H9 (cell line): Measurements from ENCODE around the gene ABCA13. TPM values are rescaled to one million over a fixed set of nuclear protein-coding genes. Genes with fewer than 3 reads are reported as not detected.

Source experiments
- DNase-seq: peaks from one replicate; pipeline ENCODE4 v3.0.0-alpha.2; 2017
- H2AFZ ChIP-seq: one replicate; pipeline ENCODE4 v1.6.1; 2013; ENCODE audit warnings: mild to moderate bottlenecking, low read length, control low read depth, moderate library complexity
- H2AK5ac ChIP-seq: 2 replicates; pipeline ENCODE4 v1.6.1; 2013; ENCODE audit warnings: low read length, control low read depth, mixed read lengths; ENCODE audit not compliant: insufficient read length
- H2BK120ac ChIP-seq: one replicate; pipeline ENCODE4 v1.6.1; 2013; ENCODE audit warnings: low read depth, mild to moderate bottlenecking, low read length, control low read depth, inconsistent platforms; ENCODE audit not compliant: poor library complexity, severe bottlenecking
- H2BK12ac ChIP-seq: 2 replicates; pipeline ENCODE4 v1.6.1; 2013; ENCODE audit warnings: low read length, control low read depth, mixed read lengths, low read depth; ENCODE audit not compliant: insufficient read length
- H2BK15ac ChIP-seq: 2 replicates; pipeline ENCODE4 v1.6.1; 2013; ENCODE audit warnings: low read depth, low read length, control low read depth
- H2BK20ac ChIP-seq: one replicate; pipeline ENCODE4 v1.6.1; 2013; ENCODE audit warnings: low read depth, mild to moderate bottlenecking, low read length, control low read depth, inconsistent platforms; ENCODE audit not compliant: poor library complexity, severe bottlenecking
- H2BK5ac ChIP-seq: 2 replicates; pipeline ENCODE4 v1.6.1; 2013; ENCODE audit warnings: low read length, control low read depth, mixed read lengths; ENCODE audit not compliant: insufficient read length
- H3K14ac ChIP-seq: 2 replicates; pipeline ENCODE4 v1.6.1; 2013; ENCODE audit warnings: low read length, control low read depth; ENCODE audit not compliant: insufficient read depth
- H3K18ac ChIP-seq: 2 replicates; pipeline ENCODE4 v1.6.1; 2013; ENCODE audit warnings: low read depth, mild to moderate bottlenecking, mixed read lengths, low read length, control low read depth; ENCODE audit not compliant: insufficient read length
- H3K23ac ChIP-seq: 2 replicates; pipeline ENCODE4 v1.6.1; 2013; ENCODE audit warnings: low read length, control low read depth, mixed read lengths, low read depth; ENCODE audit not compliant: insufficient read length
- H3K23me2 ChIP-seq: 2 replicates; pipeline ENCODE4 v1.6.1; 2013; ENCODE audit warnings: low read depth, mild to moderate bottlenecking, mixed read lengths, low read length, control low read depth; ENCODE audit not compliant: insufficient read length, poor library complexity, severe bottlenecking
- H3K27ac ChIP-seq: 2 replicates; pipeline ENCODE4 v1.5.1; 2013; ENCODE audit warnings: low read length, control low read depth, mixed read lengths, low read depth; ENCODE audit not compliant: insufficient read length
- H3K27me3 ChIP-seq: 2 replicates; pipeline ENCODE4 v1.6.1; 2013; ENCODE audit warnings: low read length, control low read depth, inconsistent platforms; ENCODE audit not compliant: insufficient read depth
- H3K4ac ChIP-seq: 2 replicates; pipeline ENCODE4 v1.6.1; 2013; ENCODE audit warnings: low read depth, mild to moderate bottlenecking, control low read depth, inconsistent platforms, low read length, moderate library complexity
- H3K4me1 ChIP-seq: 2 replicates; pipeline ENCODE4 v1.6.1; 2013; ENCODE audit warnings: low read length, control low read depth, inconsistent platforms; ENCODE audit not compliant: insufficient read depth
- H3K4me2 ChIP-seq: 2 replicates; pipeline ENCODE4 v1.6.1; 2013; ENCODE audit warnings: low read length, control low read depth, mixed read lengths; ENCODE audit not compliant: insufficient read length, insufficient read depth
- H3K56ac ChIP-seq: 2 replicates; pipeline ENCODE4 v1.6.1; 2013; ENCODE audit warnings: low read depth, mild to moderate bottlenecking, mixed read lengths, low read length, control low read depth; ENCODE audit not compliant: insufficient read length
- H3K79me1 ChIP-seq: 2 replicates; pipeline ENCODE4 v1.6.1; 2013; ENCODE audit warnings: low read depth, mild to moderate bottlenecking, moderate library complexity, low read length, control low read depth, inconsistent platforms; ENCODE audit not compliant: insufficient read depth, poor library complexity, severe bottlenecking
- H3K79me2 ChIP-seq: 2 replicates; pipeline ENCODE4 v1.6.1; 2013; ENCODE audit warnings: low read length, control low read depth, inconsistent platforms; ENCODE audit not compliant: insufficient read depth
- H3K9ac ChIP-seq: 2 replicates; pipeline ENCODE4 v1.6.1; 2013; ENCODE audit warnings: low read length, control low read depth, mixed read lengths; ENCODE audit not compliant: insufficient read length; ENCODE audit errors: extremely low read depth
- H3K9me3 ChIP-seq: one replicate; pipeline ENCODE4 v1.6.1; 2013; ENCODE audit warnings: low read depth, low read length, inconsistent platforms; ENCODE audit not compliant: control insufficient read depth
- H3T11ph ChIP-seq: one replicate; pipeline ENCODE4 v1.6.1; 2013; ENCODE audit warnings: mild to moderate bottlenecking, low read length, control low read depth, inconsistent platforms
- H4K20me1 ChIP-seq: one replicate; pipeline ENCODE4 v1.6.1; 2013; ENCODE audit not compliant: control insufficient read depth, insufficient read length, insufficient read depth
- H4K5ac ChIP-seq: 2 replicates; pipeline ENCODE4 v1.6.1; 2013; ENCODE audit warnings: low read depth, mild to moderate bottlenecking, mixed read lengths, low read length, control low read depth; ENCODE audit not compliant: insufficient read length
- H4K8ac ChIP-seq: replicated peaks from 2 replicates; pipeline ENCODE4 v1.6.1; 2013; ENCODE audit warnings: low read length, control low read depth, mixed read lengths, low read depth; ENCODE audit not compliant: insufficient read length
- H4K91ac ChIP-seq: 2 replicates; pipeline ENCODE4 v1.6.1; 2013; ENCODE audit warnings: low read depth, mild to moderate bottlenecking, moderate library complexity, mixed read lengths, low read length, control low read depth; ENCODE audit not compliant: insufficient read length
- H3K27ac Mint-ChIP-seq, 3 experiments: 2 replicates in 2 of 3; 3 replicates in 1 of 3; pipeline ENCODE4 v1.8.0; 2020 to 2021; ENCODE audit warnings: mixed read lengths in 3 of 3, mild to moderate bottlenecking in 1 of 3, moderate library complexity in 1 of 3
- H3K27me3 Mint-ChIP-seq: 2 replicates; pipeline ENCODE4 v1.8.0; 2021; ENCODE audit warnings: low read depth, mild to moderate bottlenecking, moderate library complexity, mixed read lengths
- H3K36me3 Mint-ChIP-seq, 3 experiments: 2 replicates in 2 of 3; 3 replicates in 1 of 3; pipeline ENCODE4 v1.8.0; 2020 to 2021; ENCODE audit warnings: low read depth in 3 of 3, mixed read lengths in 3 of 3; ENCODE audit not compliant: insufficient read depth in 1 of 3
- H3K4me1 Mint-ChIP-seq, 2 experiments: 2 replicates each; pipeline ENCODE4 v1.8.0; 2020; ENCODE audit warnings: mixed read lengths in 2 of 2
- H3K4me3 Mint-ChIP-seq, 2 experiments: 2 replicates in 1 of 2; 3 replicates in 1 of 2; pipeline ENCODE4 v1.8.0; 2020 to 2021; ENCODE audit warnings: mild to moderate bottlenecking in 2 of 2, mixed read lengths in 2 of 2, moderate library complexity in 1 of 2
- H3K9me3 Mint-ChIP-seq, 2 experiments: 2 replicates in 1 of 2; 3 replicates in 1 of 2; pipeline ENCODE4 v1.8.0; 2020; ENCODE audit warnings: mild to moderate bottlenecking in 2 of 2, mixed read lengths in 2 of 2, moderate library complexity in 1 of 2
- CTCF ChIP-seq: fragments of 200-600 bp; sonication (generic); conservative IDR thresholded peaks from 3 replicates; pipeline ENCODE4 v1.8.0; 2021; ENCODE audit warnings: antibody characterized with exemption, mild to moderate bottlenecking
- WGBS: extraction: QIAGEN DNeasy Blood & Tissue Kit; methylation state at CpG from one replicate; pipeline ENCODE4 v1.1.7; 2013; ENCODE audit warnings: missing lambda C conversion rate, low lambda C conversion rate, mixed read lengths; ENCODE audit not compliant: insufficient read length; ENCODE audit errors: extremely low coverage; 5-methylcytosine and 5-hydroxymethylcytosine counted together
- total RNA-seq: library from RNA; stranded (reverse); gene quantifications from 2 replicates; pipeline ENCODE4 v1.2.1, GENCODE V29; 2021

ABCA13 gene
- total RNA-seq, 1 experiment from 2014 or later = 0.11 TPM

GRCh38 chr7:48173756-48174382 is 2.6 kb downstream of the ABCA13 start:
- H3K18ac ChIP-seq = no peak overlapping the region
- H3K4me3 Mint-ChIP-seq = no peak overlapping the region
- H3K9ac ChIP-seq = no peak overlapping the region
- no peak overlapping the region for H3K4me2 ChIP-seq
- H3K23ac ChIP-seq = no peak overlapping the region
- peaks cover 20 to 21% of the 10 kb centered on the region in 2 experiments for H3K4me1 Mint-ChIP-seq
- no peak overlapping the region for H2BK15ac ChIP-seq
- H3K27ac ChIP-seq = no peak overlapping the region
- H3K14ac ChIP-seq = no peak overlapping the region
- no peak for TF ChIP-seq CTCF
- H4K8ac ChIP-seq = no peak overlapping the region
- peaks cover under 1 to 6% (median under 1%) of the 10 kb centered on the region in 3 experiments; a peak in 4 of 7 replicates for H3K36me3 Mint-ChIP-seq
- H2AFZ ChIP-seq = no peak overlapping the region
- no peak overlapping the region for H2BK20ac ChIP-seq
- DNase-seq = no peak
- H2BK5ac ChIP-seq = no peak overlapping the region
- H3K27ac Mint-ChIP-seq = no peak overlapping the region
- H2AK5ac ChIP-seq = no peak overlapping the region
- WGBS = no CpG with 5 or more reads among the region's 1 CpG
- H4K5ac ChIP-seq = no peak overlapping the region
- H2BK120ac ChIP-seq = no peak overlapping the region
- H3K9me3 Mint-ChIP-seq = peaks cover 5 to 11% of the 10 kb centered on the region in 2 experiments; a peak in 4 of 5 replicates
- no peaks in the 10 kb centered on the region; the same call in 1 of the 2 replicates for H3K27me3 ChIP-seq
- H3K56ac ChIP-seq = no peak overlapping the region
- H2BK12ac ChIP-seq = no peak overlapping the region
- H3K4ac ChIP-seq = no peak overlapping the region
- H4K91ac ChIP-seq = no peak overlapping the region
- no peak overlapping the region for H3T11ph ChIP-seq
- peaks cover 11% of the 10 kb centered on the region for H3K27me3 Mint-ChIP-seq
- no peaks in the 10 kb centered on the region for H3K4me1 ChIP-seq
- no peaks in the 10 kb centered on the region for H3K79me2 ChIP-seq
- H4K20me1 ChIP-seq = no peaks in the 10 kb centered on the region
- H3K23me2 ChIP-seq = no peaks in the 10 kb centered on the region
- H3K79me1 ChIP-seq = no peaks in the 10 kb centered on the region
- H3K9me3 ChIP-seq = peaks cover 6% of the 10 kb centered on the region
